Loucy (cell line): ENCODE measurements around the gene ASIC4.

ENCODE experiments used
- CTCF ChIP-seq: fragments of 200-600 bp; sonication (generic); conservative IDR thresholded peaks from 2 replicates; pipeline ENCODE4 v1.5.1; 2014; ENCODE audit warnings: mild to moderate bottlenecking, antibody characterized with exemption, low read length
- EZH2phosphoT487 ChIP-seq: fragments of 200-600 bp; IDR thresholded peaks from 2 replicates; pipeline ENCODE4 v1.6.1; 2018; ENCODE audit warnings: antibody characterized with exemption, mild to moderate bottlenecking, moderate library complexity, borderline replicate concordance

GRCh38 chr2:219475697-219476651 lies 38.3 kb upstream of the ASIC4 start:
- TF ChIP-seq CTCF: peak; percentile 90
- no peak for TF ChIP-seq EZH2phosphoT487
